Kidney (tissue), 14 donors: Measurements from ENCODE around the gene SPATA24. TPM values are rescaled to one million over a fixed set of nuclear protein-coding genes. Genes with fewer than 3 reads are reported as not detected.

Experiments
- DNase-seq, 5 donors: peaks; one replicate each; pipeline ENCODE4 v3.0.0-alpha.2; 2013 to 2020
- FAIRE-seq: peaks from 2 replicates; lab custom pipeline; 2012; peaks lifted over from hg19 to GRCh38; lab: Jason Lieb, UNC
- H3K27ac ChIP-seq, 2 donors: one replicate each; pipeline ENCODE4 v1.7.0; 2013; ENCODE audit warnings: low read depth in 2 of 2, low read length in 2 of 2, inconsistent platforms in 1 of 2
- H3K27me3 ChIP-seq: one replicate; pipeline ENCODE4 v1.7.1; 2013; ENCODE audit warnings: low read length, inconsistent platforms; ENCODE audit not compliant: control insufficient read depth, insufficient read depth
- H3K36me3 ChIP-seq, 3 donors: one replicate each; pipeline versions ENCODE4 v1.7.0 to v1.7.1; 2013; ENCODE audit warnings: low read length in 3 of 3, control low read depth in 1 of 3, inconsistent platforms in 1 of 3; ENCODE audit not compliant: insufficient read depth in 3 of 3, control insufficient read depth in 2 of 3
- H3K4me1 ChIP-seq, 3 donors: one replicate each; pipeline versions ENCODE4 v1.7.0 to v1.7.1; 2013; ENCODE audit warnings: low read length in 3 of 3, inconsistent platforms in 1 of 3, low read depth in 1 of 3; ENCODE audit not compliant: control insufficient read depth in 2 of 3, insufficient read depth in 2 of 3
- H3K4me3 ChIP-seq, 3 donors: one replicate each; pipeline versions ENCODE4 v1.7.0 to v1.8.1; 2013; ENCODE audit warnings: low read length in 3 of 3, control low read depth in 1 of 3, inconsistent platforms in 1 of 3
- H3K9ac ChIP-seq, 3 donors: one replicate each; pipeline versions ENCODE4 v1.7.0 to v1.7.1; 2013; ENCODE audit warnings: low read length in 3 of 3, control low read depth in 1 of 3, inconsistent platforms in 1 of 3
- H3K9me3 ChIP-seq, 3 donors: one replicate each; pipeline versions ENCODE4 v1.7.0 to v1.7.1; 2013; ENCODE audit warnings: low read length in 3 of 3, control low read depth in 1 of 3, inconsistent platforms in 1 of 3; ENCODE audit not compliant: control insufficient read depth in 2 of 3, insufficient read depth in 1 of 3
- CTCF ChIP-seq: IDR thresholded peaks from 3 replicates; pipeline ENCODE4 v1.5.1; 2012; ENCODE audit warnings: mild to moderate bottlenecking, moderate library complexity, borderline replicate concordance; ENCODE audit not compliant: insufficient read depth; ENCODE audit errors: extremely low read depth
- intact Hi-C: fragments of 100-400 bp; cut with DNase I; formaldehyde crosslinking; loops from one replicate; pipeline ENCODE4 v1.11.1; 2022
- polyA plus RNA-seq: library from polyadenylated mRNA; stranded (reverse); fragments of 350-450 nt; fragmentation: Illumina TruSeq; extraction: RNeasy Lipid Tissue Mini Kit (QIAGEN cat#74804); gene quantifications from one replicate; pipeline ENCODE4 v1.2.3, GENCODE V29; 2014; ENCODE audit warnings: low read depth, low replicate concordance; ENCODE audit not compliant: insufficient read depth
- total RNA-seq: library from RNA; stranded (reverse); fragmentation: NEBNext Ultra II Directional; extraction: Animal tissue kit (Norgen Biotek cat#: 25700); gene quantifications from one replicate; pipeline ENCODE4 v1.2.1, GENCODE V29; 2021
- donor health status: control.
- donor health status: control.
- donor health status: control.
- donor health status: control.
- donor health status: control.
- donor health status: DM: yes; HTN: yes; CAD: no.
- donor health status: Normal renal cell carcinoma (clear cell type).

The SPATA24 gene
- total and polyA plus RNA-seq, 2 donors from 2014 or later, result 6.8 to 21.6 TPM

DNA sequence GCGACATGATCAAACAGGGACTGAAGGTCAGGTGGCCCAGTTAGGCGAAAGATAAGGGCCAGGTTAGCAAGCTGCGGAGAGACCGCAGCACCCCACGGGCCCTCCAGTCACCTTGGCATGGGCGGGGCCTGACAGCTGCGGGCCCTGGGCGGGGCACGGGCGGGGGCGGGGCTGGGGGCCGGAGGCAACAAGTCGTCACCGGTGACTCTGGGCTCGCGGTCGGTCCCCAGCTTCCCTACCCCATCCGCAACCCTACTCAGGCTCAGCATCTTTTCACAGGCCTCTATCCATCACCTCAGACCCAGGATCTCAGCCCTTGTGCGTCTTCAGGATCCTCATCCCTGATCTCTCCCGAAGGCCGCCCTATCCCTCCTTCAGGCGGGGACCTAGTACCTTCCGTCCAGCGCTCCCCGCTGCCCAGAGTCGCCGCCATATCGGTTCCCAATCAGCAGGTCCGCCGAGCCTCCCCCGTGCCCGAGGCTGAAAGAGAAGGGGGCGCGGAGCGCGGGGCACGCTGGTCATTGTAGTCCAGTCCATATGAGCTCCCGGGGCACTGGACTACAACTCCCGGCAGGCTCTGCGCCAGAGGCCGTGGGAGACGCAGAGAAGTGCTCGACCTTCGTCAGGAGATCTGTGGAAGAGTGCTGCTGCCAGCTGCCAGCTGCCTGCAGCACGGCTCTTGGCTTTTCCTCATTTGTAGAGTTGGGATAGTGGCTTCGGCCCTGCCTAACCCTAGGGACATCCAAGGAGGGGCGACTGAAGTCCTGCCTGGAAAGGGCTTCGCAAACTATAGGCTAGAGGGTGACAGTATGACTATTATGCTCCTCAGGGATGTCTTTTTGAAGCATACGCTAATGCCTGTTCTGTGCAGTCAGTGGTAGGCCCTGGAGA, 35.4 kb upstream of the SPATA24 start, which contains the start of gene DNAJC18:
DNAJC18 (minus strand) TSS at position 513 of the 891 bp plus-strand sequence; CDS start at position 433, 80 bp downstream.
- Histone ChIP-seq H3K4me1 (peaks cover 0 to 11% (median 8%) of the 10 kb centered on the region in 3 donors), H3K4me3 (peak within 1 kb of the TSS; percentile 93 to 98 (median 95)), H3K36me3 (no peaks in the 10 kb centered on the region), H3K27me3 (no peaks in the 10 kb centered on the region), H3K9ac (peak within 1 kb of the TSS; percentile 66 to 96 (median 94)), H3K27ac (peak within 1 kb of the TSS; percentile 94 to 99), H3K9me3 (no peaks in the 10 kb centered on the region)
- FAIRE-seq, result no peak
- no peak for TF ChIP-seq CTCF
- intact Hi-C loops, result no loop called here
- peak; percentile 95 to 97 (median 96) for DNase-seq

- no peak for DNase-seq
- no peaks in the 10 kb centered on the region for H3K27me3 ChIP-seq
- intact Hi-C loops, result no loop called here
- H3K9ac ChIP-seq, result peak overlapping the region in 2 of 3 donors; percentile 55 to 66
- H3K4me3 ChIP-seq, result peak overlapping the region; percentile 82 to 95 (median 93)
- TF ChIP-seq CTCF, result no peak
- no peak for FAIRE-seq
- no peaks in the 10 kb centered on the region for H3K9me3 ChIP-seq
- H3K4me1 ChIP-seq, result peaks cover 0 to 11% (median 8%) of the 10 kb centered on the region in 3 donors
- peak overlapping the region in 1 of 2 donors; percentile 99 for H3K27ac ChIP-seq
- H3K36me3 ChIP-seq, result no peaks in the 10 kb centered on the region
Observed at GRCh38 chr5:139438707-139439012, 34.8 kb upstream of the SPATA24 start.

- FAIRE-seq (no peak), DNase-seq (no peak)
- no peak overlapping the region for H3K4me3 ChIP-seq
- no peaks in the 10 kb centered on the region for H3K27me3 ChIP-seq
- H3K36me3 ChIP-seq, result no peaks in the 10 kb centered on the region
- no peak for TF ChIP-seq CTCF
- H3K9me3 ChIP-seq, result no peaks in the 10 kb centered on the region
- no peak overlapping the region for H3K27ac ChIP-seq
- H3K4me1 ChIP-seq, result peaks cover 0 to 11% (median 8%) of the 10 kb centered on the region in 3 donors
- intact Hi-C loops, result no loop called here
- no peak overlapping the region for H3K9ac ChIP-seq
Observed at GRCh38 chr5:139435676-139436075, 31.8 kb upstream of the SPATA24 start.
